NCI-H1417 treated with DMSO at 0.1 percent for 48 hours (cell line): ENCODE measurements around the gene TUT4.
"Not testable (repeated sequence)": the region's sequence is repeated elsewhere in the genome, so short reads cannot be mapped to it uniquely, and the experiment has no call there.

Experiments used
- DNase-seq: peaks from one replicate; lab custom pipeline; 2025; lab: John Stamatoyannopoulos, UW

Gene TUT4, protein sequence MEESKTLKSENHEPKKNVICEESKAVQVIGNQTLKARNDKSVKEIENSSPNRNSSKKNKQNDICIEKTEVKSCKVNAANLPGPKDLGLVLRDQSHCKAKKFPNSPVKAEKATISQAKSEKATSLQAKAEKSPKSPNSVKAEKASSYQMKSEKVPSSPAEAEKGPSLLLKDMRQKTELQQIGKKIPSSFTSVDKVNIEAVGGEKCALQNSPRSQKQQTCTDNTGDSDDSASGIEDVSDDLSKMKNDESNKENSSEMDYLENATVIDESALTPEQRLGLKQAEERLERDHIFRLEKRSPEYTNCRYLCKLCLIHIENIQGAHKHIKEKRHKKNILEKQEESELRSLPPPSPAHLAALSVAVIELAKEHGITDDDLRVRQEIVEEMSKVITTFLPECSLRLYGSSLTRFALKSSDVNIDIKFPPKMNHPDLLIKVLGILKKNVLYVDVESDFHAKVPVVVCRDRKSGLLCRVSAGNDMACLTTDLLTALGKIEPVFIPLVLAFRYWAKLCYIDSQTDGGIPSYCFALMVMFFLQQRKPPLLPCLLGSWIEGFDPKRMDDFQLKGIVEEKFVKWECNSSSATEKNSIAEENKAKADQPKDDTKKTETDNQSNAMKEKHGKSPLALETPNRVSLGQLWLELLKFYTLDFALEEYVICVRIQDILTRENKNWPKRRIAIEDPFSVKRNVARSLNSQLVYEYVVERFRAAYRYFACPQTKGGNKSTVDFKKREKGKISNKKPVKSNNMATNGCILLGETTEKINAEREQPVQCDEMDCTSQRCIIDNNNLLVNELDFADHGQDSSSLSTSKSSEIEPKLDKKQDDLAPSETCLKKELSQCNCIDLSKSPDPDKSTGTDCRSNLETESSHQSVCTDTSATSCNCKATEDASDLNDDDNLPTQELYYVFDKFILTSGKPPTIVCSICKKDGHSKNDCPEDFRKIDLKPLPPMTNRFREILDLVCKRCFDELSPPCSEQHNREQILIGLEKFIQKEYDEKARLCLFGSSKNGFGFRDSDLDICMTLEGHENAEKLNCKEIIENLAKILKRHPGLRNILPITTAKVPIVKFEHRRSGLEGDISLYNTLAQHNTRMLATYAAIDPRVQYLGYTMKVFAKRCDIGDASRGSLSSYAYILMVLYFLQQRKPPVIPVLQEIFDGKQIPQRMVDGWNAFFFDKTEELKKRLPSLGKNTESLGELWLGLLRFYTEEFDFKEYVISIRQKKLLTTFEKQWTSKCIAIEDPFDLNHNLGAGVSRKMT (N-terminal part only)

DNA sequence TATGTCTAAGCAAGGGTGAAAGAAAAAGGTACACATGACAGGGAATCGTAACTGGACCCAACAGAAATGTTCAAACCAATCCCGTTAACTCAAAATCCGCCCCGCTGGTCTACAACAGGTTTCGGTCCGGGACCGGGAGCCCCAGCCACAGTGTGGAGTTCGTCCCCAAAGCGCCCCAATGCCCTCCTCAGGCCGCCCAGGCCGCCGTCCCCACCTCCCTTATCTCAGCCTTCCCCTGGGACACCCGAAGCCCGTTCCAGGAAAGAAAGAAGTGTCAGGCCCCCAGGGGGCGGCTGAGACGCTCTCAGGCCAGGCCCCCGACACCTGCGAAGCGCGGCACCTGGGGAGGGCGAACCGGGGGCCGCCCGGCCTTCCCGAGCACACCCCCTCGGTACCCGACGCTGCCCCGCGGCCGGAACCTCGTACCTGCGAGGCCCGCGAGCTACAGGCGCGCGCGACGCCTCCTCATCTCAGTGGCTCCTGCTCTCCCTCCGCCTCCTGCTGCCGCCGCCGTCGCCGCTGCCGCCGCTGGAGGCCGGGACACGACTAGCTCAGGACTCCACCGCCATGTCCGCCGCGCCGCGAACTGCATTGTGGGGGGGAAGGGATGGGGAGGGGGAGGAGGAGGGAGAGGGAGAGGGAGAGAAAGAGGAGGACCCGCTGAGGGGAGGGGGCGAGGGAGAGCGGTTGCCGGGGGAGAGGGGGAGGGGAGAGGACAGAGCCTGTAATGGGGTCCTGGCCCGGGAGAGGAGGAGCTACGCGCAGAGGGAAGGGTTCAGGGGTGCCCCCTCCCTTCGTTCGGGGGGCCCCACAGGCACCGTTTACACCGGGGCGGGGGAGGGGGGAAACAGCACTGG lies at the start of gene TUT4:
TUT4 (minus strand) TSS at position 588 of the 857 bp plus-strand sequence. CDS start 26,812 bp downstream, outside the sequence.
- DNase-seq = peak; percentile 65

DNA sequence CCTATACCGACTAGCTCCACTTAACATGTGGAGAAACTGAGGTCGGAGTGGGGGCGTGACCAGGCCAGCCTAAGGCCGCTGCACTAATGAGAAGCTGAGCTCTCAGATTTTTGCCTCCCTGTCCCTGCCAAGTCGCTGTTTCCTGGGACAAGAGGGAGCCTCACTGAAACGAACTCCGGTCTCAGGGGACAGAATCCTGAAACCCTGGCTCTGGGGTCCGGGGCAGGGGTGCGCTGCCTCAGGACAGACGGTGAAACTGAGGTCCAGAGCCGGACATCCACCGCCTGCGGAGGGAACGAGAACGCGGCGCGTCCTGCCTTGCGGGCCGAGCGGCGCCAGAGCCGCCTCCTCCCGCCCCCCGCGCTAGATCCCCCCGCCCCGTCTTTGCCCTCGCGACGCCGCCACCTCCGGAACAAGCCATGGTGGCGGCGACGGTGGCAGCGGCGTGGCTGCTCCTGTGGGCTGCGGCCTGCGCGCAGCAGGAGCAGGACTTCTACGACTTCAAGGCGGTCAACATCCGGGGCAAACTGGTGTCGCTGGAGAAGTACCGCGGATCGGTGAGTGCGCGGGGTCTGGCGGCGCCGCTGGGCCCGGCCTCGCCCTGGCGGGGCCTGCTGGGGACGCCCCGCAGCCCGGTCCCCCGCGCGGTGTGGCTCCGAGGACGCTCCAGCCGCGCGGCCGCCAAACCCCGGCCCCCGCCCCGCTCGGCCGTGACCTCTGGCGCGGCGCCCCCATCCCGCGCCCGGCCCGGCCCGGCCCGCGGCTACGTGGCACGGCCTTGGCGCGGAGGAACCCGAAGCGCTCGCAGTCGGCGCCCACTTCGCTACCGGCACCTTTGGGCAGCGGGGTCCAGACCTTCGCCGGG lies 49.3 kb upstream of the TUT4 start, which contains the start of gene GPX7:
GPX7 (plus strand) TSS at position 381 of the 865 bp plus-strand sequence; CDS start at position 420, 39 bp downstream.
- DNase-seq = no peak

- no peak for DNase-seq
Observed at GRCh38 chr1:52601519-52601918, 48.6 kb upstream of the TUT4 start.

- DNase-seq = no peak
Observed at GRCh38 chr1:52600533-52601179, 47.8 kb upstream of the TUT4 start.

DNA sequence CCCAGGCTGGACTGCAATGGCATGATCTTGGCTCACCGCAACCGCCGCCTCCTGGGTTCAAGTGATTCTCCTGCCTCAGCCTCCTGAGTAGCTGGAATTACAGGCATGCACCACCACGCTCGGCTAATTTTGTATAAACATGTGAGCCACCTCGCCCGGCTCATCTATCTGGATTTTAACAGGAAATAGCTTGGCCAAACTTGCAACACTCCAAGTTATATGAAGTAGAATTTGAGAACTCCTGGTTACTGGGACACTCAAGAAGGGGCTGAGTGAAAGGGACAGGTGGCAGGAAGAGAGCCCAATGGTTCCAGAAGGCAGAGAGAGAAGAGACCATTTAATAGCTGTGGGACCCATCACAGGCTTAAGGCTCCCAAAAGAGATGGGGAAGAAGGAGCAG lies 46.3 kb upstream of the TUT4 start:
- no peak for DNase-seq

DNA sequence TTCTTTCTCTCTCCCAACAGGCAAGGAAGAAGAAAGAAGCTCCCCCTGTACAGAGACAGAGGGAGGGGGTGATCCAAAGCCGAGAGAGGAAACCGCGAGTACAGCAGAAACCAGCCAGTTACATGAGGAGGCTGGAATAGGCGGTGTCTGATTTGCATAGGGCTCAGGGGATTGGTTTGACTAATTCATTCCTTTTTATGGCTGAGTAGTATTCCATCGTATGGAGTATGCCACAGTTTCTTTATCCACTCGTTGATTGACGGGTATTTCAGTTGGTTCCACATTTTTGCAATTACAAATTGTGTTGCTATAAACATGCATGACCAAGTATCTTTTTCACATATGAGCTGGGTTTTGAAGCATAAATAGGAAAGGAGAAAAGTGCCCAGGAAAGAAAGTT lies 45.8 kb upstream of the TUT4 start:
- no peak for DNase-seq

- no peak for DNase-seq
Observed at GRCh38 chr1:52597912-52598311, 45.0 kb upstream of the TUT4 start.

DNA sequence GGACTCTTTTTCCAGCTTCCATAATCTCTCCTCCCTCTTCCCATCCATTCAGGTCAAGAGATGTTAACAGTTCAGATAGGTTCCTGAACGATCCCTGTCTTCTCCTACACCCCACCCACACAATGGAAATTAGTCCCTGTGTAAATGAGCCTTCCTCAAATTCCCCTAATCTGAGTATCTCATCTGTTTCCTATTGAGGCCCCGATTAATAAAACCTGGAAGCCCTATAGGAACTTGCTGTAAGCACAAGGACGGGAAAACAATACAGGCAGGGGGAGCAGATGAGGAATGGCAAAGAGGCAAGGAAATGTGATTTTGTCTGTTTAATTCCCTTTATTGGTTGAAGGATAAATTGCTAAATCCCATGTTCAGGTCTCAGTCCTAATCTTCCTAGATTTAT lies 42.2 kb upstream of the TUT4 start:
- no peak for DNase-seq

DNA sequence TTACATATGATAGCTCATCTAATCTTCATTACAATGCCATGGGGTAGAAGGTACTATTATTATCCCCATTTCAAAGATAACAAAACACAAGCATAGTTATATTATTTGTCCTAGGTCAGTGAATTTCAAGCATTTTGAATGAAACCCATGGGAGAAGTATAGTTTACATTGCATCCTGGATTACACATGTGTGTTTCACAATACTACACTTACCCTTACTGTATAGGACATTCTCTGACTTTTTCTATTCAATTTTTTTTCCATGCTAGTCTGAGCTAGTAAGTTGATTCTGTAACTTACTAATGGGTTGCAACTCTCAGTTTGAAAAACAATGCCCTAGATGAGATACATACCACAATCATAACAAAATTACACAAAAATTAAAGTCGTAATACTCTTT lies 40.6 kb upstream of the TUT4 start:
- DNase-seq = no peak

- DNase-seq = no peak
Observed at GRCh38 chr1:52592637-52593323, 39.9 kb upstream of the TUT4 start.

DNA sequence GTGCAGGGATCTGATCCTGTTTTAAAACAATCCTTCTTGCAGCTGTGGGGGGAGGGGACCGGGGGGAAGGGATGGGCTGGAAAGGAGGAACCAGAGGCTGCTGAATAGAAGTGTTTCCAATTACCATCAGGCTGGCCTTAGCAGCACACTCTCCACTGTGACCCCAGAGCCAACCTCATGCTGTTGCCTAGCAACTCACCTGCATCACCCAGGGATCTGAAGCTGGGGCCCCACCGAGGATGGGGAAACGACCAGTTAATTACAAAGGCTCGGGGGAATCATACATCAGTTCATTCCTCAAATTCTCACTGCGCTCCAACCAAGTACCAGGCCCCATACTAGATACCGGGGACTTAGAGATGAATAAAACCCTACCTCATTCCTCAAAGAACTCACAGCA lies 37.4 kb upstream of the TUT4 start:
- DNase-seq = peak; percentile 73

DNA sequence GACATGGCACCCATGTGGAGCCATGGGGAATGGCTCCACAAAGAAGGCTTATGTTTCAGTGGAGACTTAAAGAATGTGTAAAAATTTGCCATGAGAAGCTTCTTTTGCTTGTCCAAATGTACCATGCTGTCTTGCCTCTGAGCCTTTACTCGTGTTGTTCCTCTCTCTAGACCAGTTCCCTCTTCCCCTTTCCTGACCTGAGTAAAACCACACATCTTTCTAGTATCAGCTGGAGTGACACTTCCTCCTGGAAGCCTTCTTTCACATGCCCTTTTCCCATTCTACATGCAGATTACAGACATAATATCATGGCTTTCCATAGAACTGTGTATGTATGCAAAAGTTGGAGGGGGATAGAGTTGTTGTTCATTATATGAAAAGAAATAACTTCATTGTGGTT lies 35.6 kb upstream of the TUT4 start:
- DNase-seq = no peak

DNA sequence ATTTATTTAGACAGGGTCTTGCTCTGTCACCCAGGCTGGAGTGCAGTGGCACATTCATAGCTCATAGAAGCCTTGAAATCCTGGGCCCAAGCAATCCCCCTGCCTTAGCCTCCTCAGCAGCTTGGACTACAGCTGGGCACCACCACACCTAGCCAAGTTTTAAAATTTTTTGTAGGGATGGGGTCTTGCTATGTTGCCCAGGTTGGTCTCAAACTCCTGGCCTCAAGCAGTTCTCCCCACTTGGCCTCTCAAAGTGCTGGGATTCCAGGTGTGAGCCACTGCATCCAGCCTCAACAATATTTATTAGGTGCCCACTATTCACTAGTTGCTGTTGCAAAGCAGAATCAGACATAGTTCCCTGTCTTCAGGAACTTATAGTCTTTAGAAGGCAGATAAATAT lies 35.1 kb upstream of the TUT4 start:
- no peak for DNase-seq

DNA sequence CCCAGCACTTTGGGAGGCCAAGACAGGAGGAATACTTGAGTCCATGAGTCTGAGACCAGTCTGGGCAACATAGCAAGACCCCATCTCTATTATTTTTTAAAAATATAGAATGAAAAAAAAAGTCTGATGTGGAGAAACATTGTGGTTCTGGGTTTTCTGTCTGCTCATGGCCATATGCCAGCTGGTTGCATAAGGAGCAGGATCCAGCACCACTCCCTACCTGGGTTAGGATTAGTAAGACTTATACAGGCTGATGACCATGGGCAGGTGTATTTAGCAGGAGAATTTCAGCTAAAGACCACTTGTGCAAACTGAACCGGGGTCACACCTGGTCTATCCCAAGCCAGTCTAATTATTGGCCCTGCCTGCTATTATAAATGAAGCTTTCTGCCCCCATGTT lies 32.6 kb upstream of the TUT4 start:
- DNase-seq = no peak

DNA sequence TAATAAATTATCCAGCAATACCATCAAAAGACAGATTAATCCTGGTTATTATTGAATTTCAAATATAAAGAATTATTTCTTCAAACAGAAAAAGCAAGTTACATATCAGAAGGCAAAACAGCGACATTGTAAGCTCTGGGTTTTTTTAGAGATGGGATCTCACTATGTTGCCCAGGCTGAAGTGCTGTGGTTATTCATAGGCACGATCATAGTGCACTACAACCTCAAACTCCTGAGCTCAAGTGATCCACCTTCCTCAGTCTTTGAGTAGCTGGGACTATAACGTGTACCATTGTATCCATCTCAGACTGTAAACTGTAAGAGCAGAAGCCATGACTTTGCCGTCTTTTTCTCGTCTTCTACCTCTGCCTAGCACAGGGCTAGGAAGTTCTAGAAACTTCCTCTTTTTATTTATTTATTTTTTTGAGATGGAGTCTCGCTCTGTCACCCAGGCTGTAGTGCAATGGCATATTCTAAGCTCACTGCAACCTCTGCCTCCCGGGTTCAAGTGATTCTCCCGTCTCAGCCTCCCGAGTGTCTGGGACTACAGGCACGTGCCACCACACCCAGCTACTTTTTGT lies 29.3 kb upstream of the TUT4 start:
- DNase-seq = no peak

GRCh38 chr1:52580283-52580682 lies 27.4 kb upstream of the TUT4 start:
- no peak for DNase-seq

DNA sequence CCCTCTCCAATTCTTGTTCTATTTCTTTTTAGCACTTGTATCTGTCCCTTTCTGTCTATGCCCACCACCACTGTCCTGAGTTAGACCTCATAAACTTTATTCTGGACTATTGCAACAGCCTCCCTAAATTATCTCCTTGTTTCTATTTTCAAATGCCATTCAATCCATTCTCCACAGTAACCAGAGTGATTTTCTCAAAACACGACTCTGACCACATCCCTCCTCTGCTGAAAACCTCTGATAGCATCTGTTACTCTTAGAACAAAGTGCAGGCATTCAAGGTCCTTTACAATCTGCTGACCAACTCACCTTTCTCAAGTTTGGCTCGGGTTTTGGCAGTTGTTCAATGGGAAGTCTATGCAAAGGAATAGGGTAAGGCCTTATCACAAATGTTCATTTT lies 26.5 kb upstream of the TUT4 start:
- no peak for DNase-seq

GRCh38 chr1:52578066-52578465 lies 25.2 kb upstream of the TUT4 start:
- DNase-seq = not testable (repeated sequence)

DNA sequence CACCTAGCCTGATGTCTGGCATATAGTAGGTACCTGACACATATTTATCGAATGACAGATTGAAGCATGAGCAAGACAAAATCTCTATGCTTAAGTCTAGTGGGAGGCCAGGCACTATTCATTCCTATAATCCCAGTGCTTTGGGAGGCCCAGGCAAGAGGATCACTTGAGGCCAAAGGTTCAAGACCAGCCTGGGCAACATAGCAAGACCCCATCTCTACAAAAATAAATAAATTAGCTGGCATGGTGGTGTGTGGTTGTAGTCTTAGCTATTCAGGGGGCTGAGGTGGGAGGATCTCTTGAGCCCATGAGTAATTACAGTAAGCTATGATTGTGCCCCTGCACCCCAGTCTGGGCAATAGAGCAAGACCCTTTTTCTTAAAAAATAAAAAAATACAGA lies 23.2 kb upstream of the TUT4 start:
- no peak for DNase-seq
